K562 (cell line): ENCODE data around the gene CHAD. TPM values are rescaled to one million over a fixed set of nuclear protein-coding genes. Genes with fewer than 3 reads are reported as not detected.

Experiments
- FOXA3 ChIP-seq, 2 experiments: fragments of 450-650 bp in 1 of 2; sonication (generic) in 1 of 2; formaldehyde crosslinking; IDR thresholded peaks in 1 of 2; conservative IDR thresholded peaks in 1 of 2; 2 replicates each; pipeline versions ENCODE4 v1.4.0 to v1.8.0; 2020 to 2022; ENCODE audit warnings: mild to moderate bottlenecking in 2 of 2, missing genetic modification reagents in 1 of 2
- KLF1 ChIP-seq: fragments of 450-650 bp; IDR thresholded peaks from 2 replicates; pipeline ENCODE4 v1.6.1; 2016; ENCODE audit warnings: missing genetic modification characterization, missing compliant biosample characterization
- MAFG ChIP-seq: fragments of 450-650 bp; conservative IDR thresholded peaks from 2 replicates; pipeline ENCODE4 v1.6.1; 2016; ENCODE audit warnings: missing genetic modification characterization, missing compliant biosample characterization
- MEIS2 ChIP-seq: fragments of 450-650 bp; IDR thresholded peaks from 2 replicates; pipeline ENCODE4 v1.6.1; 2014; ENCODE audit warnings: mild to moderate bottlenecking; ENCODE audit not compliant: partially characterized antibody
- MITF ChIP-seq: IDR thresholded peaks from 2 replicates; pipeline ENCODE4 v1.6.1; 2014; ENCODE audit warnings: antibody characterized with exemption
- MXD1 ChIP-seq: fragments of 250-450 bp; sonication (Bioruptor Pico); IDR thresholded peaks from 2 replicates; pipeline ENCODE4 v1.8.0; 2021; ENCODE audit warnings: borderline replicate concordance, mild to moderate bottlenecking, moderate library complexity; ENCODE audit not compliant: poor library complexity, severe bottlenecking
- NR2F6 ChIP-seq: fragments of 450-650 bp; formaldehyde crosslinking; IDR thresholded peaks from 2 replicates; pipeline ENCODE4 v1.4.0; 2020; ENCODE audit warnings: mild to moderate bottlenecking
- SLC30A9 ChIP-seq: fragments of 250-450 bp; sonication (Bioruptor Pico); IDR thresholded peaks from 2 replicates; pipeline ENCODE4 v1.8.0; 2022; ENCODE audit warnings: mild to moderate bottlenecking, moderate library complexity
- SREBF1 ChIP-seq: fragments of 150-350 bp; IDR thresholded peaks from 2 replicates; pipeline ENCODE4 v1.6.1; 2014; ENCODE audit warnings: antibody characterized with exemption, low read depth, low read length, borderline replicate concordance
- ZBTB33 ChIP-seq: sonication (generic); formaldehyde crosslinking; IDR thresholded peaks from 2 replicates; pipeline ENCODE4 v1.8.1; 2023; ENCODE audit warnings: mild to moderate bottlenecking, missing genetic modification reagents
- ZBTB7A ChIP-seq: IDR thresholded peaks from 2 replicates; pipeline ENCODE4 v1.6.1; 2011; ENCODE audit warnings: low read depth, mild to moderate bottlenecking, low read length, moderate library complexity, borderline replicate concordance; ENCODE audit not compliant: control insufficient read depth
- ZNF644 ChIP-seq: fragments of 200-800 bp; sonication (Bioruptor generic); IDR thresholded peaks from 2 replicates; pipeline ENCODE4 v1.6.1; 2016; ENCODE audit warnings: low read depth, missing genetic modification characterization, missing compliant biosample characterization
- ZNF778 ChIP-seq: fragments of 450-650 bp; formaldehyde crosslinking; IDR thresholded peaks from 2 replicates; pipeline ENCODE4 v1.4.0; 2020; ENCODE audit warnings: mild to moderate bottlenecking, moderate library complexity
- polyA plus RNA-seq, 8 experiments: library from polyadenylated mRNA; depleted of rRNA in 4 of 8; stranded (reverse) in 5 of 8; unstranded in 3 of 8; fragments of >200 nt; fragmentation: Nextera tagmentation in 2 of 8; fragmentation: Illumina TruSeq in 1 of 8; extraction: Ambion mirVana in 2 of 8; extraction: Trizol in 1 of 8; gene quantifications; 2 replicates each; pipeline versions ENCODE4 v1.2.1 to v1.2.3, GENCODE V29; 2011 to 2014; ENCODE audit warnings: inconsistent platforms in 1 of 8, missing spikeins in 1 of 8
- total RNA-seq, 7 experiments: library from RNA; depleted of rRNA in 6 of 7; stranded (reverse); fragments of >200 nt in 6 of 7; fragmentation: Illumina TruSeq in 2 of 7; extraction: Trizol in 2 of 7; gene quantifications; 2 replicates each; pipeline versions ENCODE4 v1.2.1 to v1.2.3, GENCODE V29; 2011 to 2021; ENCODE audit warnings: low replicate concordance in 1 of 7
- TF ChIP-seq, protein P1 (sequence below): fragments of 250-450 bp; sonication (Bioruptor Pico); IDR thresholded peaks from 2 replicates; pipeline ENCODE4 v1.4.0; 2020; ENCODE audit warnings: mild to moderate bottlenecking, moderate library complexity, borderline replicate concordance
- TF ChIP-seq, protein P2 (sequence below): fragments of 250-450 bp; sonication (Bioruptor Pico); IDR thresholded peaks from 2 replicates; pipeline ENCODE4 v1.5.0; 2020; ENCODE audit warnings: mild to moderate bottlenecking, borderline replicate concordance
- TF ChIP-seq, protein P3 (sequence below): IDR thresholded peaks from 2 replicates; pipeline ENCODE4 v1.6.1; 2012; ENCODE audit warnings: low read depth, low read length, improper control_type of control experiment, borderline replicate concordance

Gene CHAD
- total and polyA plus RNA-seq, 9 of the 15 experiments (the other 6 are each of a cell fraction or from before 2014, with no cell fraction given), result not detected

DNA sequence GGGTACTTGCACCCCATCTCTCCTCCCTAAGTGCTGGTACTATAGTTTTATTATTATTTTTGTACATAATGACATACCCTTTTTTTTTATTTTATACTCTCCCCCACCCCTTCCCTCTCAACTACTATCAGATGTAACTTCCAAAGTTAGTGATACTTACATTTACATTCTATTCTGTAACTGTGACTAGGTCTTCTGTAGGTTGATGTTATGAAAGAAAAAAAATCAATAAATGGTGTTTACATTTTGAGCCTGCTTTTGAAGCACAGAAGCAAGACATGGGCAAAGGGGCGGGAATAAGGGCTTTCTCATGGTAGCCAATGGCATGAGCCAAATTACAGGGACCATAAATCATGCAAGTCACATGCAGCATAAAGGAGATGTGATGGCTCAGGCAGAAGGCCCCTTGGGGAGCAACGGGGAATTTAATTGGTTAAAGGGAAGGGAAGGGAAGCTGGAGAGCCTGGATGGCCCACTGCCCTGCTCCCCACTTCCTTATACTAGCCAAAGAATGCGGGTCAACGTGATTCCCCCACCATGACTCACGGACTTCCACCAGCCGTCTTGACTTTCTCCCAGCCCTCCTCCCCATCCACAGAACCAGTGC, 45.0 kb downstream of the CHAD start (continued):
- TF ChIP-seq, protein P1, sequence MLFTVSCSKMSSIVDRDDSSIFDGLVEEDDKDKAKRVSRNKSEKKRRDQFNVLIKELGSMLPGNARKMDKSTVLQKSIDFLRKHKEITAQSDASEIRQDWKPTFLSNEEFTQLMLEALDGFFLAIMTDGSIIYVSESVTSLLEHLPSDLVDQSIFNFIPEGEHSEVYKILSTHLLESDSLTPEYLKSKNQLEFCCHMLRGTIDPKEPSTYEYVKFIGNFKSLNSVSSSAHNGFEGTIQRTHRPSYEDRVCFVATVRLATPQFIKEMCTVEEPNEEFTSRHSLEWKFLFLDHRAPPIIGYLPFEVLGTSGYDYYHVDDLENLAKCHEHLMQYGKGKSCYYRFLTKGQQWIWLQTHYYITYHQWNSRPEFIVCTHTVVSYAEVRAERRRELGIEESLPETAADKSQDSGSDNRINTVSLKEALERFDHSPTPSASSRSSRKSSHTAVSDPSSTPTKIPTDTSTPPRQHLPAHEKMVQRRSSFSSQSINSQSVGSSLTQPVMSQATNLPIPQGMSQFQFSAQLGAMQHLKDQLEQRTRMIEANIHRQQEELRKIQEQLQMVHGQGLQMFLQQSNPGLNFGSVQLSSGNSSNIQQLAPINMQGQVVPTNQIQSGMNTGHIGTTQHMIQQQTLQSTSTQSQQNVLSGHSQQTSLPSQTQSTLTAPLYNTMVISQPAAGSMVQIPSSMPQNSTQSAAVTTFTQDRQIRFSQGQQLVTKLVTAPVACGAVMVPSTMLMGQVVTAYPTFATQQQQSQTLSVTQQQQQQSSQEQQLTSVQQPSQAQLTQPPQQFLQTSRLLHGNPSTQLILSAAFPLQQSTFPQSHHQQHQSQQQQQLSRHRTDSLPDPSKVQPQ (CRISPR knock-in tag), result no peak
- peak in 1 of 2 experiments; percentile 29; a peak in 1 of 4 replicates for TF ChIP-seq FOXA3 (CRISPR knock-in tag; conservative IDR thresholded peaks at IDR 0.05 in 1 of 2, IDR thresholded peaks at IDR 0.05 in 1 of 2)
- peak; percentile 96 for TF ChIP-seq MEIS2
- TF ChIP-seq, protein P2, sequence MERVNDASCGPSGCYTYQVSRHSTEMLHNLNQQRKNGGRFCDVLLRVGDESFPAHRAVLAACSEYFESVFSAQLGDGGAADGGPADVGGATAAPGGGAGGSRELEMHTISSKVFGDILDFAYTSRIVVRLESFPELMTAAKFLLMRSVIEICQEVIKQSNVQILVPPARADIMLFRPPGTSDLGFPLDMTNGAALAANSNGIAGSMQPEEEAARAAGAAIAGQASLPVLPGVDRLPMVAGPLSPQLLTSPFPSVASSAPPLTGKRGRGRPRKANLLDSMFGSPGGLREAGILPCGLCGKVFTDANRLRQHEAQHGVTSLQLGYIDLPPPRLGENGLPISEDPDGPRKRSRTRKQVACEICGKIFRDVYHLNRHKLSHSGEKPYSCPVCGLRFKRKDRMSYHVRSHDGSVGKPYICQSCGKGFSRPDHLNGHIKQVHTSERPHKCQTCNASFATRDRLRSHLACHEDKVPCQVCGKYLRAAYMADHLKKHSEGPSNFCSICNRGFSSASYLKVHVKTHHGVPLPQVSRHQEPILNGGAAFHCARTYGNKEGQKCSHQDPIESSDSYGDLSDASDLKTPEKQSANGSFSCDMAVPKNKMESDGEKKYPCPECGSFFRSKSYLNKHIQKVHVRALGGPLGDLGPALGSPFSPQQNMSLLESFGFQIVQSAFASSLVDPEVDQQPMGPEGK (CRISPR knock-in tag), result no peak
- TF ChIP-seq ZNF644, result no peak
- TF ChIP-seq ZBTB33 (CRISPR knock-in tag), result no peak
- no peak for TF ChIP-seq SREBF1
- no peak for TF ChIP-seq NR2F6 (CRISPR knock-in tag)
- TF ChIP-seq MITF, result no peak
- TF ChIP-seq, protein P3, sequence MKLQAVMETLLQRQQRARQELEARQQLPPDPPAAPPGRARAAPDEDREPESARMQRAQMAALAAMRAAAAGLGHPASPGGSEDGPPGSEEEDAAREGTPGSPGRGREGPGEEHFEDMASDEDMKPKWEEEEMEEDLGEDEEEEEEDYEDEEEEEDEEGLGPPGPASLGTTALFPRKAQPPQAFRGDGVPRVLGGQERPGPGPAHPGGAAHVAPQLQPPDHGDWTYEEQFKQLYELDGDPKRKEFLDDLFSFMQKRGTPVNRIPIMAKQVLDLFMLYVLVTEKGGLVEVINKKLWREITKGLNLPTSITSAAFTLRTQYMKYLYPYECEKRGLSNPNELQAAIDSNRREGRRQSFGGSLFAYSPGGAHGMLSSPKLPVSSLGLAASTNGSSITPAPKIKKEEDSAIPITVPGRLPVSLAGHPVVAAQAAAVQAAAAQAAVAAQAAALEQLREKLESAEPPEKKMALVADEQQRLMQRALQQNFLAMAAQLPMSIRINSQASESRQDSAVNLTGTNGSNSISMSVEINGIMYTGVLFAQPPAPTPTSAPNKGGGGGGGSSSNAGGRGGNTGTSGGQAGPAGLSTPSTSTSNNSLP, result no peak
- no peak for TF ChIP-seq MXD1 (CRISPR knock-in tag)
- peak; percentile 17; the same call in 1 of the 2 replicates for TF ChIP-seq MAFG (tag)
- TF ChIP-seq SLC30A9 (CRISPR knock-in tag), result no peak
- TF ChIP-seq KLF1 (tag), result no peak
- no peak for TF ChIP-seq ZBTB7A
- no peak for TF ChIP-seq ZNF778 (CRISPR knock-in tag)
